Cardiac muscle cell (in vitro differentiated cells and primary cell): ENCODE results near the gene DNAJA1. TPM values are rescaled to one million over a fixed set of nuclear protein-coding genes. Genes with fewer than 3 reads are reported as not detected.
"Not testable (repeated sequence)": the region's sequence is repeated elsewhere in the genome, so short reads cannot be mapped to it uniquely, and the experiment has no call there.

Source experiments
- DNase-seq, 2 donors: peaks; one replicate each; pipeline versions ENCODE4 v3.0.0 to v3.0.0-alpha.2; 2010 to 2017; ENCODE audit warnings: low read depth in 1 of 2, low spot score in 1 of 2
- H3K27ac ChIP-seq: fragments of 200-600 bp; sonication (generic); 2 replicates; pipeline ENCODE4 v1.5.1; 2016
- H3K27me3 ChIP-seq: fragments of 200-600 bp; sonication (generic); 2 replicates; pipeline ENCODE4 v1.6.0; 2016; ENCODE audit warnings: control low read depth
- H3K36me3 ChIP-seq: fragments of 200-600 bp; sonication (generic); 2 replicates; pipeline ENCODE4 v1.5.1; 2016; ENCODE audit warnings: control low read depth
- H3K4me1 ChIP-seq: fragments of 200-600 bp; sonication (generic); 2 replicates; pipeline ENCODE4 v1.8.1; 2017; ENCODE audit warnings: low read depth, mild to moderate bottlenecking, mixed run types
- H3K4me3 ChIP-seq: fragments of 200-600 bp; sonication (generic); 2 replicates; pipeline ENCODE4 v1.5.1; 2016; ENCODE audit warnings: mild to moderate bottlenecking
- H3K9me3 ChIP-seq: fragments of 200-600 bp; sonication (generic); 2 replicates; pipeline ENCODE4 v1.5.1; 2017; ENCODE audit warnings: low read depth, mild to moderate bottlenecking, control low read depth
- CTCF ChIP-seq: IDR thresholded peaks from 2 replicates; pipeline ENCODE4 v1.5.1; 2012; ENCODE audit warnings: low read depth, mild to moderate bottlenecking, low read length
- polyA plus RNA-seq: library from polyadenylated mRNA; unstranded; fragments of >200 nt; fragmentation: Nextera tagmentation; extraction: Ambion mirVana; gene quantifications from 2 replicates; pipeline ENCODE4 v1.2.1, GENCODE V29; 2016
- total RNA-seq: library from RNA; depleted of rRNA; stranded (reverse); fragments of >200 nt; gene quantifications from 2 replicates; pipeline ENCODE4 v1.2.3, GENCODE V29; 2016

Gene DNAJA1
- total and polyA plus RNA-seq, 2 experiments from 2014 or later: 96.1 to 202 TPM

GRCh38 chr9:33076046-33077004 lies 51.3 kb downstream of the DNAJA1 start, which contains the start of gene SMU1:
Gene SMU1 (minus strand): TSS chr9:33076674. CDS start chr9:33076608, 66 bp downstream.
- Histone ChIP-seq H3K27me3 (no peaks in the 10 kb centered on the region), H3K9me3 (no peaks in the 10 kb centered on the region), H3K4me3 (peak within 1 kb of the TSS; percentile 77), H3K27ac (peak within 1 kb of the TSS; percentile 92), H3K4me1 (peaks cover 5% of the 10 kb centered on the region), H3K36me3 (peaks cover 16% of the 10 kb centered on the region)
- no peak for TF ChIP-seq CTCF
- peak; percentile 97 to 98 for DNase-seq

GRCh38 chr9:33080534-33080933 lies 55.5 kb downstream of the DNAJA1 start:
- Histone ChIP-seq H3K4me1 (peaks cover 2% of the 10 kb centered on the region), H3K27ac (no peak overlapping the region), H3K36me3 (no peaks in the 10 kb centered on the region), H3K27me3 (no peaks in the 10 kb centered on the region), H3K4me3 (no peak overlapping the region), H3K9me3 (no peaks in the 10 kb centered on the region)
- DNase-seq: no peak
- no peak for TF ChIP-seq CTCF

GRCh38 chr9:33081128-33081851 lies 56.2 kb downstream of the DNAJA1 start:
- DNase-seq: peak; percentile 80 to 93
- H3K27ac ChIP-seq: no peak overlapping the region
- H3K36me3 ChIP-seq: no peaks in the 10 kb centered on the region
- peak; percentile 69 for TF ChIP-seq CTCF
- no peaks in the 10 kb centered on the region for H3K27me3 ChIP-seq
- H3K4me3 ChIP-seq: no peak overlapping the region
- H3K4me1 ChIP-seq: no peaks in the 10 kb centered on the region
- no peaks in the 10 kb centered on the region for H3K9me3 ChIP-seq

GRCh38 chr9:33082128-33082527 lies 57.1 kb downstream of the DNAJA1 start:
- TF ChIP-seq CTCF: no peak
- H3K27me3 ChIP-seq: no peaks in the 10 kb centered on the region
- H3K4me1 ChIP-seq: no peaks in the 10 kb centered on the region
- no peak for DNase-seq
- no peak overlapping the region for H3K4me3 ChIP-seq
- H3K36me3 ChIP-seq: no peaks in the 10 kb centered on the region
- no peaks in the 10 kb centered on the region for H3K9me3 ChIP-seq
- no peak overlapping the region for H3K27ac ChIP-seq

GRCh38 chr9:33082538-33083326 lies 57.7 kb downstream of the DNAJA1 start:
- no peak for DNase-seq
- no peak for TF ChIP-seq CTCF
- H3K36me3 ChIP-seq: no peaks in the 10 kb centered on the region
- no peak overlapping the region for H3K27ac ChIP-seq
- no peaks in the 10 kb centered on the region for H3K9me3 ChIP-seq
- H3K27me3 ChIP-seq: no peaks in the 10 kb centered on the region
- no peak overlapping the region for H3K4me3 ChIP-seq
- H3K4me1 ChIP-seq: no peaks in the 10 kb centered on the region

- not testable (repeated sequence) for H3K9me3 ChIP-seq, H3K4me3 ChIP-seq, DNase-seq, H3K4me1 ChIP-seq, H3K27me3 ChIP-seq, H3K36me3 ChIP-seq, H3K27ac ChIP-seq
Measured at GRCh38 chr9:33085672-33086071, 60.6 kb downstream of the DNAJA1 start.
